HUES6 (cell line): Measurements from ENCODE around the gene DIRAS2.
A peak's percentile ranks its signal among the peaks of the same experiment; 100 is the strongest.

Experiments
- H3K27ac ChIP-seq: 2 replicates; pipeline ENCODE4 v1.7.0; 2013; ENCODE audit warnings: low read depth, mild to moderate bottlenecking, low read length, inconsistent platforms
- H3K27me3 ChIP-seq: 2 replicates; pipeline ENCODE4 v1.6.1; 2013; ENCODE audit warnings: low read length; ENCODE audit not compliant: control insufficient read depth, insufficient read depth
- H3K36me3 ChIP-seq: 2 replicates; pipeline ENCODE4 v1.6.1; 2013; ENCODE audit warnings: low read length; ENCODE audit not compliant: control insufficient read depth, insufficient read depth
- H3K4me1 ChIP-seq: 2 replicates; pipeline ENCODE4 v1.6.1; 2013; ENCODE audit warnings: low read length; ENCODE audit not compliant: control insufficient read depth, insufficient read depth
- H3K4me3 ChIP-seq: 2 replicates; pipeline ENCODE4 v1.5.1; 2013; ENCODE audit warnings: low read depth, low read length
- H3K9ac ChIP-seq: one replicate; pipeline ENCODE4 v1.6.1; 2013; ENCODE audit warnings: mild to moderate bottlenecking, low read length
- H3K9me3 ChIP-seq: 2 replicates; pipeline ENCODE4 v1.6.1; 2013; ENCODE audit warnings: low read depth, low read length; ENCODE audit not compliant: control insufficient read depth, insufficient read depth

Gene DIRAS2

GRCh38 chr9:90645721-90646120 lies 3.1 kb upstream of the DIRAS2 start:
- H3K4me1 ChIP-seq = peaks cover 8% of the 10 kb centered on the region
- no peak overlapping the region for H3K9ac ChIP-seq
- no peak overlapping the region for H3K27ac ChIP-seq
- peaks cover 50% of the 10 kb centered on the region for H3K27me3 ChIP-seq
- no peak overlapping the region for H3K4me3 ChIP-seq
- no peaks in the 10 kb centered on the region for H3K36me3 ChIP-seq
- 0 out of 2 replicates have a peak, but pooled peaks cover 8% of the 10 kb centered on the region for H3K9me3 ChIP-seq

- no peak overlapping the region for H3K9ac ChIP-seq
- no peak overlapping the region for H3K27ac ChIP-seq
- no peaks in the 10 kb centered on the region for H3K36me3 ChIP-seq
- H3K27me3 ChIP-seq = peaks cover 55% of the 10 kb centered on the region
- no peaks in the 10 kb centered on the region for H3K9me3 ChIP-seq
- H3K4me1 ChIP-seq = peaks cover 8% of the 10 kb centered on the region
- peak overlapping the region; percentile 68 for H3K4me3 ChIP-seq
These were observed 638 bp downstream of the DIRAS2 start for GRCh38 chr9:90641884-90642487.

- Histone ChIP-seq H3K9ac (no peak overlapping the region), H3K9me3 (no peaks in the 10 kb centered on the region), H3K36me3 (no peaks in the 10 kb centered on the region), H3K27me3 (peaks cover 49% of the 10 kb centered on the region), H3K4me1 (peaks cover 8% of the 10 kb centered on the region), H3K4me3 (no peak overlapping the region), H3K27ac (no peak overlapping the region)
These were observed 1.5 kb downstream of the DIRAS2 start for GRCh38 chr9:90641086-90641485.

- H3K27me3 ChIP-seq = peaks cover 45% of the 10 kb centered on the region
- H3K4me3 ChIP-seq = no peak overlapping the region
- no peaks in the 10 kb centered on the region for H3K9me3 ChIP-seq
- no peaks in the 10 kb centered on the region for H3K36me3 ChIP-seq
- H3K9ac ChIP-seq = no peak overlapping the region
- peaks cover 8% of the 10 kb centered on the region for H3K4me1 ChIP-seq
- no peak overlapping the region for H3K27ac ChIP-seq
These were observed 2.3 kb downstream of the DIRAS2 start for GRCh38 chr9:90640361-90640760.

- Histone ChIP-seq H3K4me3 (no peak overlapping the region), H3K9me3 (no peaks in the 10 kb centered on the region), H3K4me1 (peaks cover 8% of the 10 kb centered on the region), H3K27me3 (peaks cover 24% of the 10 kb centered on the region), H3K27ac (no peak overlapping the region), H3K36me3 (no peaks in the 10 kb centered on the region), H3K9ac (no peak overlapping the region)
These were observed 5.0 kb downstream of the DIRAS2 start for GRCh38 chr9:90637626-90638025.

GRCh38 chr9:90632647-90633207 lies 9.9 kb downstream of the DIRAS2 start:
- no peaks in the 10 kb centered on the region for H3K9me3 ChIP-seq
- no peak overlapping the region for H3K27ac ChIP-seq
- H3K27me3 ChIP-seq = no peaks in the 10 kb centered on the region
- no peak overlapping the region for H3K4me3 ChIP-seq
- H3K9ac ChIP-seq = no peak overlapping the region
- H3K36me3 ChIP-seq = no peaks in the 10 kb centered on the region
- no peaks in the 10 kb centered on the region for H3K4me1 ChIP-seq

- H3K9ac ChIP-seq = no peak overlapping the region
- no peak overlapping the region for H3K27ac ChIP-seq
- H3K36me3 ChIP-seq = no peaks in the 10 kb centered on the region
- H3K9me3 ChIP-seq = no peaks in the 10 kb centered on the region
- H3K27me3 ChIP-seq = no peaks in the 10 kb centered on the region
- no peak overlapping the region for H3K4me3 ChIP-seq
- H3K4me1 ChIP-seq = no peaks in the 10 kb centered on the region
These were observed 10.7 kb downstream of the DIRAS2 start for GRCh38 chr9:90631964-90632363.

- Histone ChIP-seq H3K27ac (no peak overlapping the region), H3K27me3 (no peaks in the 10 kb centered on the region), H3K4me1 (no peaks in the 10 kb centered on the region), H3K4me3 (no peak overlapping the region), H3K36me3 (no peaks in the 10 kb centered on the region), H3K9ac (no peak overlapping the region), H3K9me3 (no peaks in the 10 kb centered on the region)
These were observed 12.6 kb downstream of the DIRAS2 start for GRCh38 chr9:90629991-90630390.

- Histone ChIP-seq H3K9me3 (no peaks in the 10 kb centered on the region), H3K27me3 (no peaks in the 10 kb centered on the region), H3K4me1 (no peaks in the 10 kb centered on the region), H3K9ac (no peak overlapping the region), H3K27ac (no peak overlapping the region), H3K4me3 (no peak overlapping the region), H3K36me3 (no peaks in the 10 kb centered on the region)
These were observed 13.3 kb downstream of the DIRAS2 start for GRCh38 chr9:90629354-90629753.

GRCh38 chr9:90616806-90617205 lies 25.8 kb downstream of the DIRAS2 start:
- Histone ChIP-seq H3K36me3 (no peaks in the 10 kb centered on the region), H3K4me1 (no peaks in the 10 kb centered on the region; the same call in 1 of the 2 replicates), H3K9ac (no peak overlapping the region), H3K27me3 (no peaks in the 10 kb centered on the region), H3K4me3 (no peak overlapping the region), H3K9me3 (no peaks in the 10 kb centered on the region), H3K27ac (no peak overlapping the region)

GRCh38 chr9:90613502-90613901 lies 29.1 kb downstream of the DIRAS2 start:
- H3K4me1 ChIP-seq = no peaks in the 10 kb centered on the region; the same call in 1 of the 2 replicates
- H3K9me3 ChIP-seq = no peaks in the 10 kb centered on the region
- H3K9ac ChIP-seq = no peak overlapping the region
- H3K4me3 ChIP-seq = no peak overlapping the region
- no peaks in the 10 kb centered on the region for H3K27me3 ChIP-seq
- H3K36me3 ChIP-seq = no peaks in the 10 kb centered on the region
- H3K27ac ChIP-seq = no peak overlapping the region
